ENCODE results near the gene SLC5A6. TPM values are rescaled to one million over a fixed set of nuclear protein-coding genes. Genes with fewer than 3 reads are reported as not detected.

The SLC5A6 gene
- polyA plus RNA-seq, 2 of the 4 experiments (the other 2 are of a cell fraction), result 82.7 to 86.7 TPM

DNA sequence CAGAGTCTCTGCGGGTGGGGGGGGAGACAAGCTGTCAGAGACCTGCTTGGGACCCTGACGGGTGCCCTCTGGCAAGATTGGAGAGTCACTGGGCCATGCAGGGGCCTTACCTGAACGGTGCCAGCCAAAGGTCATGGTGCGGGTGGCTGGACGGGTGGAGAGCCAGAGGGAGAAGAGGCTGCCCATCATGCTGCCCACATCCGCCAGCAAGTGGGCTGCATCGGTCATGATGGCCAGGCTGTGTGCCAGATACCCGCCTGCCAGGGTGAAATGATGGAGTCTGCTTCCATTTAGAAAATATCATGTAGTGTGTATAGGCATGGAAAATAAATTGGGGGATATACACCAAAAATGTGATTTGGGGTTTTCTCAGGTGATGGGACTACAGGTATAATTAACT lies 46.0 kb upstream of the SLC5A6 start:
- Histone ChIP-seq H3K4me2 (no peak overlapping the region), H3K9me3 (no peaks in the 10 kb centered on the region), H3K27ac (no peak overlapping the region), H3K4me1 (peaks cover 12% of the 10 kb centered on the region), H3K4me3 (no peak overlapping the region)
- no peak for DNase-seq (ENCODE audit: low read depth in 1 of 2, low spot score in 1 of 2)
- TF ChIP-seq HOXB5 (CRISPR knock-in tag; IDR thresholded peaks at IDR 0.05) (no peak), CBX2 (IDR thresholded peaks at IDR 0.05; ENCODE audit: borderline replicate concordance, low read depth) (no peak), RFX5 (IDR thresholded peaks at IDR 0.05) (no peak)
- WGBS (ENCODE audit: missing lambda C conversion rate), result 82% methylated on average over 6 of the region's 8 CpGs
- ChIA-PET POLR2A (no interaction called here), CTCF (interaction anchor here (0.9 to 16.3 kb wide), 5 partner anchors 9 to 160 kb away, joined by 3 to 205 read pairs (median 3); partner anchors contain the start of genes DNAJC5G, TRIM54 and ZNF513)
- no peak for ATAC-seq
- no peak for FAIRE-seq

DNA sequence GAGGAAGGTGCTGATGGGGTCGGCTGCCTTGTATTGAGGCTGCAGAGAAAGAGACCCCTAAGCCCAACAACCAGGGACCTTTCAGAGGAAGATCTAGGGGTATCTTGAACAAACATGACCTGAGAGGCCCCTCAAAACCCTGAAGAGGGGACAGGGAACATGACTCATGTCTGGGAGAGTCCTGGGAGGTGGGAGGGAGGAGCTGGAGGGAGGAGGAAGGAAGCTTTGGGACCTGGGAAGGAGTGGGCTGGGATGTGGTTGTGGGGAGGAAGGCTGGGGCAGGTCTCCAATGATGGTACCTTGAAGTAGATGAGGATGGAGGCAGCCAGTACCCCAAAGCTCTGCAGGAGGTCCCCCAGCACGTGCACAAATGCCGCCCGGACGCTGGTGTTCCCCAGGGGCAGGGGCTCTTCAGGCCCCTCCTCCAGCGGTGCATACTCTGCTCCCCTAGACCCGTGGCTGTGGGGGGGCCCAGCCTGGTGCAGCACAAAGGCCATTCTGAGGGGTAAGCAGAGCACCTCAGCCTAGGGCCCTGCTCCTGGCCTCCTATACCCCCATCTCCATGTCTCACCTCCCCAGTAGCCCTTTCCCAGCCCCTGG lies 44.9 kb upstream of the SLC5A6 start:
- FAIRE-seq, result no peak
- ChIA-PET POLR2A (no interaction called here), CTCF (interaction anchor here (0.9 to 16.3 kb wide), 6 partner anchors 8 to 159 kb away, joined by 3 to 205 read pairs (median 4); partner anchors contain the start of genes DNAJC5G and TRIM54)

DNA sequence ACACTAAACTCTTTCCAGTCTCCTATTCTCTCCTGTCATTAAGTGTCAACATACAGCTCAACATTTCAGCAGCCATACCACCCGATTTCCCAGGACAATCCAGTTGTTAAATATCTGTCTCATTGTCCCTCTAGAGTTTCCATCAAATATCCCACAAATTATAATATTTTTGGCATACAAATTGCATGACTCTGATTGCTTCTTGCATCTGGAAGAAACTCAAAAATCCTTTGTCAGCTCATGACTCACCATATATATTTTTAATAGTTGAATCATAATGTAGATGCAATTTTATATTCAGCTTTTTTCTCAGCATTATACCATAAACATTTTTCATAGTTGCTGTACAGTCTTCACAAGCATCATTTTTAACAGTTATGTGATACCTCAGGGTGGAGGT lies 43.6 kb upstream of the SLC5A6 start:
- Histone ChIP-seq H3K27ac (no peak overlapping the region), H3K4me3 (no peak overlapping the region), H3K4me2 (peak overlapping the region; percentile 8; the same call in 1 of the 3 replicates), H3K4me1 (peaks cover 7% of the 10 kb centered on the region), H3K9me3 (no peaks in the 10 kb centered on the region)
- ATAC-seq, result no peak
- no peak for DNase-seq (ENCODE audit: low read depth in 1 of 2, low spot score in 1 of 2)
- CTCF ChIA-PET, result interaction anchor here (0.6 to 16.3 kb wide), 5 partner anchors 10 to 59 kb away, joined by 3 to 205 read pairs (median 4); partner anchors contain the start of genes DNAJC5G and TRIM54
- POLR2A ChIA-PET, result no interaction called here
- TF ChIP-seq MAFK (IDR thresholded peaks at IDR 0.05; ENCODE audit: partially characterized antibody) (no peak), FOSL2 (IDR thresholded peaks at IDR 0.05) (no peak), FOSL2 (CRISPR knock-in tag; IDR thresholded peaks at IDR 0.05) (peak; percentile 30; the same call in 1 of the 2 replicates)
- 2% methylated on average over 1 of the region's 1 CpG for WGBS (ENCODE audit: missing lambda C conversion rate)
- no peak for FAIRE-seq

More for the DNA sequence above, 44.9 kb upstream of the SLC5A6 start:
- 58% methylated on average over 7 of the region's 7 CpGs for WGBS (ENCODE audit: missing lambda C conversion rate)
- H3K9me3 ChIP-seq, result no peaks in the 10 kb centered on the region
- peaks cover 7% of the 10 kb centered on the region for H3K4me1 ChIP-seq
- H3K4me2 ChIP-seq, result no peak overlapping the region
- no peak for DNase-seq (ENCODE audit: low read depth in 1 of 2, low spot score in 1 of 2)
- no peak overlapping the region for H3K27ac ChIP-seq
- no peak for TF ChIP-seq NFE2L2 (conservative IDR thresholded peaks at IDR 0.05; ENCODE audit: low read length)
- H3K4me3 ChIP-seq, result no peak overlapping the region
- ATAC-seq, result no peak

DNA sequence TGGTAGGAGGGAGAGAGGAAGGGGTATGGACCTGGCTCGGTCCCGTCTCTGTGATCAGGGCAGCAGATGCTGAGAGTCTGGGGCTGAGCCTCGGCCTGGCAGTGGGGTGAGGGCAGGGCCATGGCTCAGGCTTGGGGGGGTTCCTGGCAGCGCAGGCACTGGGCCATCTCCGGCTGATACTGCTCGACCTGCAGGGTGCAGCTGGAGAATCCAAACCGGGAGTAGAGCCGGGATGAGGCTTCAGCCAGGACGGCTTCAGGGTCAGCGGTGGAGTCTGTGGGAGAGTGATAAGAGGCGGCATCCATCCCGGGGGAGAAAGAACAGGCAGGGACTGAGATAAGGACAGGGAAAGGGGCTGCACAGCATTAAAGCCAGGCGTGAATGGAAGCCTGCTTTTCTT lies 43.1 kb upstream of the SLC5A6 start:
- peaks cover 10% of the 10 kb centered on the region for H3K4me1 ChIP-seq
- no peak for FAIRE-seq
- H3K4me3 ChIP-seq, result no peak overlapping the region
- TF ChIP-seq, protein P1, sequence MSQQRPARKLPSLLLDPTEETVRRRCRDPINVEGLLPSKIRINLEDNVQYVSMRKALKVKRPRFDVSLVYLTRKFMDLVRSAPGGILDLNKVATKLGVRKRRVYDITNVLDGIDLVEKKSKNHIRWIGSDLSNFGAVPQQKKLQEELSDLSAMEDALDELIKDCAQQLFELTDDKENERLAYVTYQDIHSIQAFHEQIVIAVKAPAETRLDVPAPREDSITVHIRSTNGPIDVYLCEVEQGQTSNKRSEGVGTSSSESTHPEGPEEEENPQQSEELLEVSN (IDR thresholded peaks at IDR 0.05; ENCODE audit: borderline replicate concordance, low read depth), result no peak
- TF ChIP-seq, protein P2, sequence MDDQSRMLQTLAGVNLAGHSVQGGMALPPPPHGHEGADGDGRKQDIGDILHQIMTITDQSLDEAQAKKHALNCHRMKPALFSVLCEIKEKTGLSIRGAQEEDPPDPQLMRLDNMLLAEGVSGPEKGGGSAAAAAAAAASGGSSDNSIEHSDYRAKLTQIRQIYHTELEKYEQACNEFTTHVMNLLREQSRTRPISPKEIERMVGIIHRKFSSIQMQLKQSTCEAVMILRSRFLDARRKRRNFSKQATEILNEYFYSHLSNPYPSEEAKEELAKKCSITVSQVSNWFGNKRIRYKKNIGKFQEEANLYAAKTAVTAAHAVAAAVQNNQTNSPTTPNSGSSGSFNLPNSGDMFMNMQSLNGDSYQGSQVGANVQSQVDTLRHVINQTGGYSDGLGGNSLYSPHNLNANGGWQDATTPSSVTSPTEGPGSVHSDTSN (IDR thresholded peaks at IDR 0.05), result no peak
- no peak overlapping the region for H3K27ac ChIP-seq
- 63% methylated on average over 13 of the region's 13 CpGs for WGBS (ENCODE audit: missing lambda C conversion rate)
- no peaks in the 10 kb centered on the region for H3K9me3 ChIP-seq
- peak; percentile 5 to 14; a peak in 3 of 6 replicates for ATAC-seq
- no peak overlapping the region for H3K4me2 ChIP-seq
- ChIA-PET POLR2A (no interaction called here), CTCF (interaction anchor here (4.4 to 16.3 kb wide), 2 partner anchors 10 to 25 kb away, joined by 27 to 205 read pairs; partner anchors contain the start of genes DNAJC5G and TRIM54)
- no peak for DNase-seq (ENCODE audit: low read depth in 1 of 2, low spot score in 1 of 2)

DNA sequence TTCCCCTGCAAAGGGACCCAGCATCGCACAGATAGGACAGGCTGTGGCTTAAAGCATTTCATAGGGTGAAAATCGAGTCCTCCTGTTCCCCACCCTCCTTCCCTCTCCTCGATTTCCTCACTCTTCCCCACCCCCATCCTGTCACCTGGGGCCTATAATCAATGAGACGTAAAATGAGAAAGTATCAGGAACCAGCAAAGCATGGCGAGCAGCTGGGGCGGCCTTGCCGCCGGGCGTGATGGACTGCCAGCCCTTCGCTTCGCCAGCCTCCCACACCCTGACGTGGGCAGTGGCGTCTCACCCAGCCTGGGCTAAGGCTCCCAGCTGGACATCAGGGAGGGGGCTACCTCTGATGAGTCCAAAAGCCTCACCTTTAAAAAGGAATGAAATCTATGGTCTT lies 39.7 kb upstream of the SLC5A6 start:
- DNase-seq (ENCODE audit: low read depth in 1 of 2, low spot score in 1 of 2), result no peak
- POLR2A ChIA-PET, result no interaction called here
- Histone ChIP-seq H3K27ac (no peak overlapping the region), H3K4me3 (no peak overlapping the region), H3K4me1 (peaks cover 22% of the 10 kb centered on the region), H3K4me2 (no peak overlapping the region), H3K9me3 (no peaks in the 10 kb centered on the region)
- no peak for ATAC-seq
- 79% methylated on average over 12 of the region's 13 CpGs for WGBS (ENCODE audit: missing lambda C conversion rate)
- TF ChIP-seq RAD21 (conservative IDR thresholded peaks at IDR 0.05 in 1 of 2, IDR thresholded peaks at IDR 0.05 in 1 of 2) (no peak), EP300 (IDR thresholded peaks at IDR 0.05) (no peak), EHF (CRISPR knock-in tag; IDR thresholded peaks at IDR 0.05) (no peak), TFCP2L1 (CRISPR knock-in tag; IDR thresholded peaks at IDR 0.05) (no peak), RNF2 (IDR thresholded peaks at IDR 0.05; ENCODE audit: borderline replicate concordance, low read depth) (no peak), MAFK (IDR thresholded peaks at IDR 0.05; ENCODE audit: partially characterized antibody) (no peak), HDAC2 (IDR thresholded peaks at IDR 0.05) (no peak), POLR2AphosphoS2 (conservative IDR thresholded peaks at IDR 0.05; ENCODE audit: low read length) (no peak), ESRRA (IDR thresholded peaks at IDR 0.05; ENCODE audit: borderline replicate concordance, low read length) (no peak), FOSL2 (IDR thresholded peaks at IDR 0.05) (no peak), FOSL2 (CRISPR knock-in tag; IDR thresholded peaks at IDR 0.05) (no peak), CHD4 (IDR thresholded peaks at IDR 0.05; ENCODE audit: borderline replicate concordance) (no peak)
- TF ChIP-seq, protein P2 (IDR thresholded peaks at IDR 0.05), result no peak
- CTCF ChIA-PET, result interaction anchor here (0.5 to 16.3 kb wide), 11 partner anchors 13 to 165 kb away, joined by 3 to 205 read pairs (median 5); partner anchors contain the start of genes DNAJC5G and TRIM54
- no peak for FAIRE-seq
